Adrenal gland (tissue), 5 donors: Measurements from ENCODE around the gene IRAK3.

Experiments
- CTCF ChIP-seq, 6 experiments: fragments of 450-650 bp in 4 of 6; fragments of 200-600 bp in 2 of 6; sonication (generic) in 1 of 6; IDR thresholded peaks; 1 replicate in 5 of 6; 2 replicates in 1 of 6; pipeline versions ENCODE4 v1.5.1 to v1.8.0; 2016 to 2021; ENCODE audit warnings: antibody characterized with exemption in 6 of 6, mild to moderate bottlenecking in 2 of 6, moderate library complexity in 1 of 6
- POLR2A ChIP-seq, 2 donors: fragments of 450-650 bp; IDR thresholded peaks; one replicate each; pipeline ENCODE4 v1.6.1; 2017; ENCODE audit warnings: antibody characterized with exemption in 2 of 2, mild to moderate bottlenecking in 2 of 2, moderate library complexity in 1 of 2
- donor health status: DM: no; HTN: no; CAD: no.

GRCh38 chr12:66182956-66183355, 6.1 kb upstream of the IRAK3 start:
- no peak for TF ChIP-seq CTCF (IDR thresholded peaks at IDR 0.05)
- no peak for TF ChIP-seq POLR2A (IDR thresholded peaks at IDR 0.05)
